ENCODE measurements around the gene CCDC107. TPM values are rescaled to one million over a fixed set of nuclear protein-coding genes. Genes with fewer than 3 reads are reported as not detected.

The CCDC107 gene
- total and polyA plus RNA-seq, 2 experiments from 2014 or later: 12.1 to 42.2 TPM

GRCh38 chr9:35682051-35682450 is 24.0 kb downstream of the CCDC107 start:
- TF ChIP-seq EZH2phosphoT487 (IDR thresholded peaks at IDR 0.05; ENCODE audit: low read depth, severe bottlenecking, unreplicated experiment): no peak
- H3K4me2 ChIP-seq: no peak overlapping the region
- H2AFZ ChIP-seq: no peak overlapping the region
- H3K4me1 ChIP-seq (ENCODE audit: insufficient read depth): no peaks in the 10 kb centered on the region
- no peak overlapping the region for H3K4me3 ChIP-seq
- H3K27me3 ChIP-seq: no peaks in the 10 kb centered on the region
- no peaks in the 10 kb centered on the region for H3K36me3 ChIP-seq (replicated peaks; ENCODE audit: insufficient read depth, low read depth)
- H3K9me2 ChIP-seq (replicated peaks; ENCODE audit: insufficient read depth): no peaks in the 10 kb centered on the region
- H3K9me3 ChIP-seq (ENCODE audit: low read depth): no peaks in the 10 kb centered on the region
- H4K20me1 ChIP-seq (ENCODE audit: insufficient read depth, poor library complexity, severe bottlenecking): no peaks in the 10 kb centered on the region
- 82% methylated on average over 6 of the region's 6 CpGs for WGBS (ENCODE audit: low lambda C conversion rate, missing lambda C conversion rate)
- DNase-seq (ENCODE audit: low spot score): no peak
- H3K79me2 ChIP-seq: no peaks in the 10 kb centered on the region
- no peak overlapping the region for H3K27ac ChIP-seq

DNA sequence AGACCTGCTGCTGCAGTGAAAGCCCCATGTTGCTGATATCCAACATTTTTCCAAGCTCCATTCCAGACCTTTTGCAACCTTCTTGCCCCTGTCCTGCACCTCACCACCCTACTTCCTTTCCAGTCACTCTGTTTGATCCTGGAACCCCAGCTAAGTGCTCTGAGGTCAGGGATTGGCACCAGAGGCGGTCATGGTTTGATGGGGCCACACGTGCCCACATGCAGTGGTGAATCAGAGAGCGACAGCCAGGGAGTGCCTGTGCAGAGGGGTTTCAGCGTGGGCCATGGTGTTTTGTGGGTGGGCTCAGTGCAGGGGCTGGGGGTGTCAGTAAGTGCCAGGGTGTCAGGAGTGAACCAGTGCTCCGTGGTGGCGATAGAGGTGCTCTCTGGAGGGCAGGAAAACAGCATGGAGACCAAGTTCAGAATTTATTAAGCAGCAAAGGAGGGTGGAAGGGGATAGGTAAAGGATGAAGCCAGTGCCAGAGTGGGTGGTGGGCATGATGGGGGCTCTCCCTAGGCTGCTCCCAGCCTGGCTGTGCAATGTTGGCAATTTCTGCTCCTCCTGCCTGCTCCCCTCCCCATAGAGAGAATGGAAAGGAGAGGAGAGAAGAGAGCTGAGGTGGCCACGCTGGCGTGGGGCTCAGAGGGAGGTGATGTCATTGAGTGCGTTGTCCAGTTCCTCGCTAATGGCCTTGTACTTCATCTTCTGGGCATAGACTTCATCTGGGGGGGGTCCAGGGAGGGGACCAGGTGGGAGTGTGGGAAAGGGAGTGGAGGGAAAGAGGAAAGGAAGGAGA is 24.6 kb downstream of the CCDC107 start:
- no peak overlapping the region for H3K4me2 ChIP-seq
- 95% methylated on average over 10 of the region's 10 CpGs for WGBS (ENCODE audit: low lambda C conversion rate, missing lambda C conversion rate)
- H3K4me1 ChIP-seq (ENCODE audit: insufficient read depth): no peaks in the 10 kb centered on the region
- no peaks in the 10 kb centered on the region for H3K27me3 ChIP-seq
- H3K4me3 ChIP-seq: no peak overlapping the region
- no peaks in the 10 kb centered on the region for H3K36me3 ChIP-seq (replicated peaks; ENCODE audit: insufficient read depth, low read depth)
- no peak for DNase-seq (ENCODE audit: low spot score)
- no peaks in the 10 kb centered on the region for H3K9me3 ChIP-seq (ENCODE audit: low read depth)
- H3K79me2 ChIP-seq: no peaks in the 10 kb centered on the region
- no peak overlapping the region for H2AFZ ChIP-seq
- H3K27ac ChIP-seq: no peak overlapping the region
- TF ChIP-seq EZH2phosphoT487 (IDR thresholded peaks at IDR 0.05; ENCODE audit: low read depth, severe bottlenecking, unreplicated experiment): no peak
- H3K9me2 ChIP-seq (replicated peaks; ENCODE audit: insufficient read depth): no peaks in the 10 kb centered on the region
- no peaks in the 10 kb centered on the region for H4K20me1 ChIP-seq (ENCODE audit: insufficient read depth, poor library complexity, severe bottlenecking)

DNA sequence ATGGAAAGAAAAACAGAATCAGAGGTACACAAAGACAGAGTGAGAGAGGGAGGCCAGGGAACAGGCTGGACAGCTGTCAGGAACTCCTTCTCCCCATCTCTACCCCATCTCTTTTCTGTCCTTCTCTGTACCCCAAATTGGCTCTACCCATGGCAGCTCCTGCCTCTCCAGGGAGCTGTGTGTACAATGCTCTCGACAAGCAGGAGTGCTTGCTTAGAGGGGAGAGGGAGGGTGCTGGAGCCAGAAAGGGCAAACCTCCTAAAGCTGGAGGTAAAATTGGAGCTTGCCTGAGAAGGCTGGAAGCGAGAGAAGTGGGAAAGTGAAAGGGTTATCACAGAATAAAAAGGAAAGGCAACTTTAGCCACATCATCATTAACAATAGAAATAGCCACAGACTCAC is 25.2 kb downstream of the CCDC107 start:
- H3K4me1 ChIP-seq (ENCODE audit: insufficient read depth): peaks cover under 1% of the 10 kb centered on the region
- DNase-seq (ENCODE audit: low spot score): no peak
- no peak overlapping the region for H3K4me2 ChIP-seq
- no peak overlapping the region for H3K4me3 ChIP-seq
- no peaks in the 10 kb centered on the region for H3K36me3 ChIP-seq (replicated peaks; ENCODE audit: insufficient read depth, low read depth)
- no peaks in the 10 kb centered on the region for H3K9me2 ChIP-seq (replicated peaks; ENCODE audit: insufficient read depth)
- no peaks in the 10 kb centered on the region for H3K27me3 ChIP-seq
- 87% methylated on average over 2 of the region's 2 CpGs for WGBS (ENCODE audit: low lambda C conversion rate, missing lambda C conversion rate)
- no peaks in the 10 kb centered on the region for H4K20me1 ChIP-seq (ENCODE audit: insufficient read depth, poor library complexity, severe bottlenecking)
- no peaks in the 10 kb centered on the region for H3K79me2 ChIP-seq
- no peak overlapping the region for H3K27ac ChIP-seq
- no peaks in the 10 kb centered on the region for H3K9me3 ChIP-seq (ENCODE audit: low read depth)
- H2AFZ ChIP-seq: no peak overlapping the region
- no peak for TF ChIP-seq EZH2phosphoT487 (IDR thresholded peaks at IDR 0.05; ENCODE audit: low read depth, severe bottlenecking, unreplicated experiment)
- no peak for TF ChIP-seq CTCF (IDR thresholded peaks at IDR 0.05; ENCODE audit: poor library complexity)
- no peak for TF ChIP-seq EZH2 (IDR thresholded peaks at IDR 0.05; ENCODE audit: borderline replicate concordance)

GRCh38 chr9:35684921-35685320 is 26.8 kb downstream of the CCDC107 start:
- no peak overlapping the region for H3K4me3 ChIP-seq
- no peak for DNase-seq (ENCODE audit: low spot score)
- 97% methylated on average over 10 of the region's 10 CpGs for WGBS (ENCODE audit: low lambda C conversion rate, missing lambda C conversion rate)

More at GRCh38 chr9:35684921-35685320, 26.8 kb downstream of the CCDC107 start:
- Histone ChIP-seq H3K27me3 (no peaks in the 10 kb centered on the region), H2AFZ (no peak overlapping the region), H3K36me3 (replicated peaks; ENCODE audit: insufficient read depth, low read depth) (no peaks in the 10 kb centered on the region), H3K9me2 (replicated peaks; ENCODE audit: insufficient read depth) (no peaks in the 10 kb centered on the region), H3K4me1 (ENCODE audit: insufficient read depth) (peaks cover 13% of the 10 kb centered on the region), H3K27ac (no peak overlapping the region), H3K4me2 (no peak overlapping the region), H3K9me3 (ENCODE audit: low read depth) (no peaks in the 10 kb centered on the region), H4K20me1 (ENCODE audit: insufficient read depth, poor library complexity, severe bottlenecking) (no peaks in the 10 kb centered on the region), H3K79me2 (peaks cover 3% of the 10 kb centered on the region)
- TF ChIP-seq EZH2phosphoT487 (IDR thresholded peaks at IDR 0.05; ENCODE audit: low read depth, severe bottlenecking, unreplicated experiment) (no peak), EZH2 (IDR thresholded peaks at IDR 0.05; ENCODE audit: borderline replicate concordance) (no peak), CTCF (IDR thresholded peaks at IDR 0.05; ENCODE audit: poor library complexity) (no peak)

All from hepatocyte (in vitro differentiated cells).